GM19023 (cell line): ENCODE results near the gene TSPAN16.
"Not testable (repeated sequence)": the region's sequence is repeated elsewhere in the genome, so short reads cannot be mapped to it uniquely, and the experiment has no call there.

Source experiments
- ATAC-seq: cut with Tn5 transposase; IDR thresholded peaks from one replicate; pipeline ENCODE4 v1.9.1; 2021; ENCODE audit warnings: mild to moderate bottlenecking, moderate library complexity; ENCODE audit not compliant: unreplicated experiment

TSPAN16 gene

GRCh38 chr19:11300811-11301120 is 4.8 kb downstream of the TSPAN16 start:
- no peak for ATAC-seq

- ATAC-seq = no peak
Measured at GRCh38 chr19:11304936-11305335, 9.0 kb downstream of the TSPAN16 start.

- ATAC-seq = no peak
Measured at GRCh38 chr19:11306337-11306736, 10.4 kb downstream of the TSPAN16 start.

GRCh38 chr19:11320278-11320995 is 24.5 kb downstream of the TSPAN16 start:
- ATAC-seq = not testable (repeated sequence)

GRCh38 chr19:11321191-11322126 is 25.5 kb downstream of the TSPAN16 start:
- no peak for ATAC-seq

GRCh38 chr19:11322269-11323024 is 26.5 kb downstream of the TSPAN16 start:
- ATAC-seq = no peak

- ATAC-seq = no peak
Measured at GRCh38 chr19:11323601-11324078, 27.7 kb downstream of the TSPAN16 start.

GRCh38 chr19:11324079-11324661 is 28.2 kb downstream of the TSPAN16 start:
- no peak for ATAC-seq

GRCh38 chr19:11324748-11325389 is 28.9 kb downstream of the TSPAN16 start:
- ATAC-seq = no peak

- no peak for ATAC-seq
Measured at GRCh38 chr19:11325544-11325943, 29.6 kb downstream of the TSPAN16 start.

GRCh38 chr19:11330127-11330526 is 34.2 kb downstream of the TSPAN16 start:
- ATAC-seq = no peak

- no peak for ATAC-seq
Measured at GRCh38 chr19:11331502-11331901, 35.5 kb downstream of the TSPAN16 start.

- ATAC-seq = no peak
Measured at GRCh38 chr19:11332822-11333221, 36.9 kb downstream of the TSPAN16 start.

- not testable (repeated sequence) for ATAC-seq
Measured at GRCh38 chr19:11333838-11334237, 37.9 kb downstream of the TSPAN16 start.

- ATAC-seq = no peak
Measured at GRCh38 chr19:11335449-11336146, 39.6 kb downstream of the TSPAN16 start.

- no peak for ATAC-seq
Measured at GRCh38 chr19:11337080-11337479, 41.1 kb downstream of the TSPAN16 start.

GRCh38 chr19:11338121-11338520 is 42.2 kb downstream of the TSPAN16 start:
- ATAC-seq = no peak

- ATAC-seq = no peak
Measured at GRCh38 chr19:11338569-11339253, 42.8 kb downstream of the TSPAN16 start.
